Stimulated activated CD8-positive, alpha-beta memory T cell treated with anti-CD3 and anti-CD28 coated beads, Interleukin-12 subunit alpha, Interleukin-12 subunit beta, amount 100 ng/mL, for 24 hours (primary cell): ENCODE measurements around the gene MRPL32.

Experiments used
- DNase-seq: peaks from one replicate; pipeline ENCODE4 v3.0.0-alpha.2; 2020; ENCODE audit errors: extremely low read depth

The MRPL32 gene

DNA sequence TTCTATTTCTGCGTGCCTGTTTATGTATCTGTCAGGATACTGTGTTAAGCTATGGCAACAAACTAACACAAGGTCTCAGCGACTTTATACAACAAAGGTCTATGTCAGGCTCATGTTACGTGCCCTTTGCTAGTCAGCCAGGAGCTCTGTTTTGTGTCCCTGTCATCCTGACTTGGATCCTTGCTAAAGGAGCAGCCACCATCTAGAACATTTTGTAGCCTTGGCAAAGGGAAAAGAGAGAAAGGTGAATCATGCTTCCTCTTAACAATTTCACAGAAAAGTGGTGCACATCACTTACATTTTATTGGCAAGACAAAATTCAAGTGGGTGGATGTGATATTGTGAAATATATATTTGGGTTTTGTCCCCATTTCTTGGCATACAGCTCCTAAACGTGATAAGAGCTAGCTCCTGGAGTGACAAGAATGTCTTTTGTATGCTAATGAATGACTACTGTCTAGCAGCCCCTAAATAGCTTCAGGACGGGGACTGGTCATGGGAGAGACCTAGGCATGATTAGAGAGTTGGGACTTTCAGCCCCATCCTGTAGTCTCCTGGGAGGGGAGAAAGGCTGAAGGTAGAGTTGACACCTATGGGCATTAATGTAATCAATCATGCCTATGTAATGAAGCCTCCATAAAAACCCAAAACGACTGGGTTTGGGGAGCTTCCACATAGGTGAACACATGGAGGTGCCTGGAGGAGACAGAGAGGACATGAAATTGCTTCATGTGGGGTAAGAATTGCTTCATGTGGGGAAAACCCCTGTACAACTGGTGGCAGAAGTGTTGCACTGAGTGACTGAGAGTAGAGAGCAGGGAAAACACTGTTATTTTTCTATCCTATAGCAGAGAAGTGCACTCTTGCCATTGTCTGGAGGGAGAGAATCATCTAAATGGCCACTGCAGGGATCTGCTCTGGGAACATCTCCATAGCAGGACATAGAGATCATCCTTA, 33.0 kb downstream of the MRPL32 start:
- no peak for DNase-seq

DNA sequence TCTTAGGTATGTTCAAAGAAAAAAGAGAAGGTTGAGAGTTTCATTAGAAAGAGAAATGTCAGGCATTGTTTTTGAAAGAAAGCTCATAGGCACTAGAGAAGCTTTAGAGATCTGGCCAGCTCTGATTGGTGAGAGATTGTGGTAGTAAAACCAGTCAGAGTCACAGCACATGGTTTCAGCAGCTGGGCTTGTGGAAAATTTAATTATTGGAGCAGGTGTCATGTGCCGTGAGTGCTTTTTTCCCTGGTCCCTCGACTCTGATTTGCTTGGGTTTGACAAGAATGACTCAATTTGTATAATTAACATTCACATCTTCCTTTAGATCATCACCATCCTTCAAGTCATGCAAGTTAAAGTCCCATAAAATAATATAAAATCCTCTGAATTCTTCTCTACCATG, 35.2 kb downstream of the MRPL32 start:
- no peak for DNase-seq

DNA sequence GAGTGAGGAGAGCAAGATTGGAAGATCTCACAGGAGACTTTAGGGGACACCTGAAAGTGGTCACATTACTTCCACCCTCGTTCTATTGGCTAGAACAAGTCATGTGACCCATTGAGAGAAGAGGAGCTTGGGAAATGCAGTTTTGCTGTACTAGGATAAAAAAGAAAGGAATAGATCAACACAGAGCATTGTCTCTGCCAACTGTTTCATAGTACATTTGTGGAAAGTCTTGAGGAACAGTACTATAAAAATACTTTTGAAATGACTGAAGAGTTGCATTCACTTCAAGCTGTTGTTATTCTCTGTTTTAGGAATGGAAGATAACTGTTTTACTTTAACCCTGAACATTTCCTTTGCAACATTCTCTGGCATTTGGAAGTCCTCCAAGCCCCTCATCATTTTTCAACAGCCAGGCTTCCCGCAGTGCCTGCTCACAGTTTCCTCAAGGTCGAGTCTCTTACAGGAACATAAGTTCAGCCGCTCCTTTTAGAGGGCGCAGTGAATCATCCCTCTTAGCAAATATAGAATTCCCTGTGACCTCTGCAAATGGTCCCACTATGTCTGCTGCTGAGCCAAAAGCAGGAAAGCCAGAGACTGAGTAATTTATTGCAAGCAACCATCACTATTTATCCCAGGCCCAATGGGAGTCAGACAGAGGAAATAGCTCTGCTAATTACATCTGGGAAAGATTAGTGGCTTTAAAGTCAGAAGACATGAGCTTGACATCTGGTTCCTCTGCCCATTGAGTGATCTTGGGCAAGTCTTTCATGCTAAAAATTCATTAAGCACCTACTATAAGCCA, 40.7 kb downstream of the MRPL32 start:
- no peak for DNase-seq

DNA sequence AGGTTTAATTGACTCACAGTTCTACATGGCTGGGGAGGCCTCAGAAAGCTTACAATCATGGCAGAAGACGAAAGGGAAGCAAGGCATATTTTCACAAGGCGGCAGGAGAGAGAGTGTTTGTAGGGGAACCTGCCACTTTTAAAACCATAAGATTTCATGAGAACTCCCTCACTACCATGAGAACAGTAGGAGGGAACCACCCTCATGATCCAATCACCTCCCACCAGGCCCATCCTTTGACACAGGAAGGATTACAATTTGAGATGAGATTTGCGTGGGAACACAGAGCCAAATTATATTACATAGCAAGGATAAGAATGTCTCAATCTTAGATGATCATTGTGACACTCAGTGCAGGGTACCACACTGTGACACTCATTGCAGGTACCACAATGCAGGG, 44.2 kb downstream of the MRPL32 start:
- DNase-seq, result no peak

DNA sequence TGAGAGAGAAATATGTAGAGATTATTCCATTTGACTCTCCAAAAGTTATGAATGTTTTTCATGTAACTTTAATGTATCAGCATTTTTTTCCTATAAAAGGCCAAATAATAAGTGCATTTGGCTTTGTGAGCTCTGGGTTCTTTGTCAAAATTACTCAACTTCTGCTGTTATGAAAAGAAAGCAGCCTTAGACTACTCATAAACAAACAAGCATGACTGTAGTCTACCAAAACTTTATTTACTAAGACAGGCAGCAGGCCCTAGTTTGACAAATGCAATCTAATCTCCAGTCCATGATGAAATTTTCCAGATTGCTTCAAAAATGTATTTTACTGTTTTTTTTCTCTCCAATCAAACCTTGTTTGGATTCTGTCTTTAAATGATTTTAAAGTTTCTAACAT, 46.3 kb downstream of the MRPL32 start:
- DNase-seq, result no peak

DNA sequence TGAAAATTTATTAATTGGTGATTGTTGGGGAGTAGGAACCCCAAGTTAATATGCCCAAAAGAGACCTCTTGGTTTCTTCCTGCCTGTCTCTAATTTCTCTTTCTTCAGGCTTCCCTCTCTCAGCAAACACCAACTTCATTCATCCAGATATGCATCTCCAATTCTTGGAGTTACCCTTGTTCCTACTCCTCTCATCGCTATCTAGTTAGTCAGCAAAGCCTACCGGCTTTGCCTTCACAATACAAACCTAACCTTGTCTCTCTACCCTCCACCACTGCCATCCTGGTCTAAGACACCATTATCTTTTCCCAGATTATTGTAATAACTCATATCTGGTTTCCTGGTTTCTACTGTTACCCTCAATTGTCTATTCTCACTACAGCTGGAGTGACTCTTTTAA, 47.9 kb downstream of the MRPL32 start:
- DNase-seq, result no peak

DNA sequence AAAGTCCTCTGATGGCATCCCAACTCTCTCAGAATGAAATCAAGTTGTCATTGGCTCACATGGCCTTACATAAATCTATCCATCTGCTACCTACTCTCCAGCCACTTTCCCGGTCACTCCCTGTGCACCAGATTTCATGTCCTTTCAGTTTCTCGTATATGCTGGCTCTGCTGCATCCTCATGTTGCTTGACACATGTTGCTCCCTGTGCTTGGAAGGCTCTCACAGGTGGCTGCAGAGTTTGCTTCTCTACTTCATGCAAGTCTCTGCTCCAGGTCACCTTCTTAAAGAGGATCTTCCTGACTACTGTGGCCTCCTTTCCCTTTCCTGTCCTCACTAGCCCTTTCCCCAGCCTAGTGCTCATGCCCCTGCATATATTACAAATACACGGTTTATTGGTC, 48.3 kb downstream of the MRPL32 start:
- no peak for DNase-seq

DNA sequence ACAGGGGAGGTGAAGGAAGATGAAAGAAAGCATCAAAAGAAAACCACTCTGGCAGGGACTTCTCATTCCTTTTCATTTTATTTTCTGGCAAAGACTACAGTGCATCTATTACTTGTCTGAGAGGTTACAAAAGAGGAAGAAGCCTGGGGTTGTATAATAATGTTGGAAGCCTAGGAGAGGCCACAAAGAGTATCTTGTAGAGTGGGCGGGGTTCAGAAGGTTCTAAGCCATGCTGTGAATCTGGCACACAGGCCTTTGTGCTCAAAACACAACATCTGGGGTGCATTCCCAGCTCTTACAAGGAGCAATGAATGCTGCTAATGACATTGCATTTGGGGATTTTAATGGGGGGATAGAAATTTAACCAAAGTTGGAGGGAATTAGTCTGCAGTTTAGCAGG, 49.4 kb downstream of the MRPL32 start:
- no peak for DNase-seq

DNA sequence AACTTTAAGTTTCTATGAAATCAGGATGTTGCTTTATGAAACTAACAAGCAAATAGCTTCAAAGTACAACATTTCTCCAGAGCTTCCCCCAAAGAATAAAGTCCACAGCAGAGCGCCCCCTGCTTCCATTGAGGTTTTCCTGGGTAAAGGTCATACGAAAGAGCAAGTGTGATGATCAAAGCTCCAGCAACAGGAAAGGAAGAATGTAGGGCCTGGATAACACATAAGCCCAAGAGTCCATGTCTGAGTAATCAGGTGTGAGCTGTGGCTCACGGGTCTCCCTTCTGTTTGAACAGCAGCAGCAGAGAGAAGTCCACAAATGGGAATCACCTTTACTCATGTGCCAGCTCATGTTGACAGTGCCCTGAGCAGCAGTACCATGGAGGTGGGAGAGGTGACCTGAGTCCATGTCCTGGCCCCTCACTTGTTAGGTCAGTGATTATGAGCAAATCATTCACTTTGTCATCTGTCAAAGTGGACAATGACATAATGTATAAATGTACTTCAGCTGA, 50.5 kb downstream of the MRPL32 start:
- no peak for DNase-seq

DNA sequence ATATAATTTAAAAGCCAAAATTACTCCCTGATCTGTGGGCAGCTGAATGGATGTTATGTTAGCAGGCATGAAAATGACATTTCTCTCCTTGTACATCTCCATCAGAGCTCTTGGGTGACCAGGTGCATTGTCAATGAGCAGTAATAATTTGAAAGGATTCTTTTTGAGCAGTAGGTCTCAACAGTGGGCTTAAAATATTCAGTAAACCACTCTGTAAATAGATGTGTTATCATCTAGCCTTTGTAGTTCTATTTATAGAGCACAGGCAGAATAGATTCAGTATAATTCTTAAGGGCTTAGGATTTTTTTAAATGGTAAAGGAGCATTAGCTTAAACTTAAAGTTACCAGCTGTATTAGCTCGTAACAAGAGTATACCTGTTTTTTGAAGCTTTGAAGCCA, 52.0 kb downstream of the MRPL32 start:
- DNase-seq, result no peak

DNA sequence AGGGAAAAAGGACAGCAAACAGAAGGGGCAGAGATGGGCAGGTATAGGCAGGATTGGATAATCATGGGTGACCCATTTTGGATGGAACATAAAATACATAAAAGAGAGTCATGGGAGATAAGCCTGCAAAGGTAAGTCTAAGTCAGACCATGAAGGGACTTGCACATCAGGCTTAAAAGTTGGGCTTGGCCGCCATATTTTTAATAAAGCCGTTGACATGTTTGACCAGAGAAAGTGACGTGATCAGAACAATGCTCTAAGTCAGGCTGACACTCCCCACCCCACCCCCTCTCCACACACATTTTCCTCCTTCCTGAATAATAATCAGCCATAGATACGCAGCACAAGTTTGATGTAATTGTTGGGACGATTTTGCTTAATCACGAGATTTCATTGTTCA, 54.0 kb downstream of the MRPL32 start:
- no peak for DNase-seq

DNA sequence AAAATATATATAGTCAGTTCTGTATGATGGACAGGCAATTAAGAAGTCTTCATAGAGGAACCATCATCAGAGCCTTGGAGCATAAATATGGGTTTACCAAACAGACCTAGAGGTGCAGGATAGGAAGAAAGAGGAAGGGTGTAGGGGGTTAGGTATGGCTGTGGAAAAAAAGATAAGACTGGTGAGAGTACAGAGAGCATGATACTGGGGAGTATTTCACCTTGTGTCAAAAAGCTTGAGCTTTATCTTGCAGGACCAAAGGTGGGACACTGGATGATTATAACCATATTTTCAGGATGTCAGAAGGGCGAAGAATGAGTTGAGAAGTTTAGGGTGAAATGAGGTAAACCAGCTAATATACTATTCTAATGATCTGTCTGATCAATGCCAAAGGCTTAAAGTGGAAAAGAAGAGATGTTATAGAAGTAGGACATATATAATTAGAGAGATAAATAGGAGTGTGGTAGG, 54.6 kb downstream of the MRPL32 start:
- DNase-seq, result no peak
